GM18907 (cell line): Measurements from ENCODE around the gene TNIK.
"Not testable (repeated sequence)": the region's sequence is repeated elsewhere in the genome, so short reads cannot be mapped to it uniquely, and the experiment has no call there.

Source experiments
- ATAC-seq: cut with Tn5 transposase; IDR thresholded peaks from one replicate; pipeline ENCODE4 v1.9.1; 2021; ENCODE audit warnings: mild to moderate bottlenecking, moderate library complexity; ENCODE audit not compliant: unreplicated experiment

The TNIK gene

GRCh38 chr3:171422855-171423254, 37.4 kb downstream of the TNIK start:
- ATAC-seq: not testable (repeated sequence)

- ATAC-seq: no peak
These were observed 39.5 kb downstream of the TNIK start for GRCh38 chr3:171420667-171421066.

GRCh38 chr3:171419457-171419856, 40.7 kb downstream of the TNIK start:
- no peak for ATAC-seq

GRCh38 chr3:171417813-171418212, 42.4 kb downstream of the TNIK start:
- ATAC-seq: no peak

GRCh38 chr3:171417137-171417536, 43.1 kb downstream of the TNIK start:
- ATAC-seq: no peak

- ATAC-seq: no peak
These were observed 43.5 kb downstream of the TNIK start for GRCh38 chr3:171416666-171417065.

- no peak for ATAC-seq
These were observed 44.1 kb downstream of the TNIK start for GRCh38 chr3:171416061-171416460.

- ATAC-seq: no peak
These were observed 45.1 kb downstream of the TNIK start for GRCh38 chr3:171415070-171415469.

- no peak for ATAC-seq
These were observed 47.7 kb downstream of the TNIK start for GRCh38 chr3:171412473-171412872.

GRCh38 chr3:171412054-171412453, 48.2 kb downstream of the TNIK start:
- no peak for ATAC-seq

- ATAC-seq: no peak
These were observed 50.0 kb downstream of the TNIK start for GRCh38 chr3:171410186-171410585.

GRCh38 chr3:171407759-171408158, 52.4 kb downstream of the TNIK start:
- ATAC-seq: no peak

GRCh38 chr3:171404376-171404967, 55.7 kb downstream of the TNIK start:
- ATAC-seq: no peak

GRCh38 chr3:171402281-171402680, 57.9 kb downstream of the TNIK start:
- no peak for ATAC-seq

GRCh38 chr3:171401432-171401831, 58.8 kb downstream of the TNIK start:
- no peak for ATAC-seq

GRCh38 chr3:171399842-171400241, 60.4 kb downstream of the TNIK start:
- ATAC-seq: no peak

- no peak for ATAC-seq
These were observed 61.9 kb downstream of the TNIK start for GRCh38 chr3:171398343-171398742.

- ATAC-seq: no peak
These were observed 63.1 kb downstream of the TNIK start for GRCh38 chr3:171397089-171397488.

GRCh38 chr3:171396048-171396447, 64.2 kb downstream of the TNIK start:
- ATAC-seq: no peak

GRCh38 chr3:171393032-171393744, 67.0 kb downstream of the TNIK start:
- ATAC-seq: no peak

- ATAC-seq: no peak
These were observed 68.8 kb downstream of the TNIK start for GRCh38 chr3:171391432-171391831.

GRCh38 chr3:171390051-171390941, 69.9 kb downstream of the TNIK start:
- no peak for ATAC-seq
